Breast epithelium (tissue), 4 donors: Measurements from ENCODE around the gene KLK13. TPM values are rescaled to one million over a fixed set of nuclear protein-coding genes. Genes with fewer than 3 reads are reported as not detected.

Experiments used
- DNase-seq, 2 donors: peaks; one replicate each; pipeline ENCODE4 v3.0.0-alpha.2; 2019; ENCODE audit warnings: low spot score in 2 of 2
- H3K27ac ChIP-seq, 2 donors: fragments of 200-600 bp; sonication (generic) in 1 of 2; one replicate each; pipeline ENCODE4 v1.5.1; 2016 to 2019; ENCODE audit warnings: mild to moderate bottlenecking in 1 of 2
- H3K27me3 ChIP-seq, 2 donors: fragments of 200-600 bp; sonication (generic) in 1 of 2; one replicate each; pipeline versions ENCODE4 v1.5.1 to v1.6.0; 2017 to 2019; ENCODE audit warnings: control low read depth in 1 of 2, mild to moderate bottlenecking in 1 of 2
- H3K36me3 ChIP-seq: fragments of 200-600 bp; one replicate; pipeline ENCODE4 v1.5.1; 2019
- H3K4me1 ChIP-seq, 2 donors: fragments of 200-600 bp; sonication (generic); one replicate each; pipeline ENCODE4 v1.5.1; 2016 to 2019; ENCODE audit warnings: control low read depth in 1 of 2
- H3K4me3 ChIP-seq, 3 donors: fragments of 200-600 bp; sonication (generic); 1 replicate in 2 of 3; 2 replicates in 1 of 3; pipeline ENCODE4 v1.5.1; 2016 to 2019; ENCODE audit warnings: mild to moderate bottlenecking in 3 of 3, moderate library complexity in 2 of 3
- H3K9me3 ChIP-seq, 2 donors: fragments of 200-600 bp; sonication (generic) in 1 of 2; one replicate each; pipeline ENCODE4 v1.5.1; 2016 to 2019; ENCODE audit warnings: control low read depth in 1 of 2
- CTCF ChIP-seq, 3 donors: fragments of 450-650 bp; IDR thresholded peaks; one replicate each; pipeline ENCODE4 v1.5.1; 2016 to 2017; ENCODE audit warnings: antibody characterized with exemption in 3 of 3, mild to moderate bottlenecking in 3 of 3, moderate library complexity in 3 of 3
- POLR2A ChIP-seq: fragments of 450-650 bp; IDR thresholded peaks from one replicate; pipeline ENCODE4 v1.6.1; 2016; ENCODE audit warnings: antibody characterized with exemption, mild to moderate bottlenecking, moderate library complexity
- POLR2AphosphoS5 ChIP-seq, 3 donors: sonication (generic); formaldehyde crosslinking; IDR thresholded peaks; one replicate each; pipeline ENCODE4 v1.6.1; 2017; ENCODE audit warnings: antibody characterized with exemption in 3 of 3
- intact Hi-C: fragments of 100-400 bp; cut with DNase I; formaldehyde crosslinking; loops from one replicate; pipeline ENCODE4 v1.15.1; 2023; ENCODE audit warnings: low total_unique reads
- total RNA-seq, 3 donors: library from RNA; depleted of rRNA; stranded (reverse); fragments of >200 nt; gene quantifications; one replicate each; pipeline ENCODE4 v1.1.0, GENCODE V29; 2016

The KLK13 gene
- not detected for total RNA-seq

- Histone ChIP-seq H3K4me1 (no peaks in the 10 kb centered on the region), H3K9me3 (no peaks in the 10 kb centered on the region), H3K4me3 (peak within 1 kb of the TSS in 2 of 3 donors; percentile 53 to 58), H3K27ac (peak within 1 kb of the TSS in 1 of 2 donors; percentile 30), H3K36me3 (no peaks in the 10 kb centered on the region), H3K27me3 (no peaks in the 10 kb centered on the region)
- intact Hi-C loops: no loop called here
- TF ChIP-seq POLR2A (no peak), POLR2AphosphoS5 (IDR thresholded peaks at IDR 0.05) (no peak)
- DNase-seq: peak in 1 of 2 donors; percentile 41
These were observed at the start of gene KLK13 for GRCh38 chr19:51064534-51065220. KLK13 (minus strand) TSS chr19:51065092; CDS start chr19:51065067, 25 bp downstream.

- intact Hi-C loops: no loop called here
- no peaks in the 10 kb centered on the region for H3K9me3 ChIP-seq
- no peak for TF ChIP-seq POLR2AphosphoS5 (IDR thresholded peaks at IDR 0.05)
- no peak for TF ChIP-seq POLR2A
- TF ChIP-seq CTCF (IDR thresholded peaks at IDR 0.05): no peak
- H3K27me3 ChIP-seq: peaks cover 0 to 4% of the 10 kb centered on the region in 2 donors
- no peaks in the 10 kb centered on the region for H3K36me3 ChIP-seq
- H3K27ac ChIP-seq: no peak overlapping the region
- no peak for DNase-seq
- H3K4me1 ChIP-seq: no peaks in the 10 kb centered on the region
- no peak overlapping the region for H3K4me3 ChIP-seq
These were observed 49.3 kb upstream of the KLK13 start for GRCh38 chr19:51114087-51114729.

GRCh38 chr19:51111606-51112005 is 46.7 kb upstream of the KLK13 start:
- Histone ChIP-seq H3K27me3 (peaks cover 0 to 4% of the 10 kb centered on the region in 2 donors), H3K4me3 (no peak overlapping the region), H3K27ac (no peak overlapping the region), H3K36me3 (no peaks in the 10 kb centered on the region), H3K9me3 (no peaks in the 10 kb centered on the region), H3K4me1 (peaks cover 0 to 5% of the 10 kb centered on the region in 2 donors)
- TF ChIP-seq POLR2A: no peak
- TF ChIP-seq CTCF (IDR thresholded peaks at IDR 0.05): no peak
- no peak for TF ChIP-seq POLR2AphosphoS5 (IDR thresholded peaks at IDR 0.05)
- no peak for DNase-seq
- intact Hi-C loops: no loop called here

GRCh38 chr19:51110666-51110971 is 45.7 kb upstream of the KLK13 start:
- Histone ChIP-seq H3K36me3 (no peaks in the 10 kb centered on the region), H3K27me3 (peaks cover 0 to 1% of the 10 kb centered on the region in 2 donors), H3K27ac (no peak overlapping the region), H3K4me3 (no peak overlapping the region), H3K4me1 (peaks cover 0 to 5% of the 10 kb centered on the region in 2 donors), H3K9me3 (no peaks in the 10 kb centered on the region)
- no peak for TF ChIP-seq CTCF (IDR thresholded peaks at IDR 0.05)
- no peak for TF ChIP-seq POLR2AphosphoS5 (IDR thresholded peaks at IDR 0.05)
- TF ChIP-seq POLR2A: no peak
- intact Hi-C loops: no loop called here
- no peak for DNase-seq

GRCh38 chr19:51108805-51109146 is 43.9 kb upstream of the KLK13 start:
- TF ChIP-seq POLR2AphosphoS5 (IDR thresholded peaks at IDR 0.05): no peak
- TF ChIP-seq CTCF (IDR thresholded peaks at IDR 0.05): peak in 1 of 3 donors; percentile 19
- peaks cover 0 to 5% of the 10 kb centered on the region in 2 donors for H3K4me1 ChIP-seq
- no peaks in the 10 kb centered on the region for H3K36me3 ChIP-seq
- H3K4me3 ChIP-seq: peak overlapping the region; percentile 79 to 85 (median 85)
- peak overlapping the region; percentile 79 to 80 for H3K27ac ChIP-seq
- intact Hi-C loops: no loop called here
- no peaks in the 10 kb centered on the region for H3K9me3 ChIP-seq
- no peaks in the 10 kb centered on the region for H3K27me3 ChIP-seq
- DNase-seq: no peak
